Renal cortex interstitium (tissue), 11 donors: ENCODE measurements around the gene SERPINF2. TPM values are rescaled to one million over a fixed set of nuclear protein-coding genes. Genes with fewer than 3 reads are reported as not detected.
A peak's percentile ranks its signal among the peaks of the same experiment; 100 is the strongest.
"Not testable (repeated sequence)": the region's sequence is repeated elsewhere in the genome, so short reads cannot be mapped to it uniquely, and the experiment has no call there.

ENCODE experiments used
- DNase-seq, 11 donors: peaks; one replicate each; pipeline ENCODE4 v3.0.0-alpha.2; 2013; ENCODE audit warnings: low read depth in 9 of 11, low spot score in 4 of 11; ENCODE audit errors: extremely low read depth in 1 of 11
- polyA plus RNA-seq, 3 donors: library from polyadenylated mRNA; unstranded; fragments of 120-200 nt; gene quantifications; one replicate each; pipeline ENCODE4 v1.2.1, GENCODE V29; 2013; ENCODE audit not compliant: insufficient read length in 3 of 3

The SERPINF2 gene
- polyA plus RNA-seq, 3 donors, result 78.3 to 101 (median 98.9) TPM

GRCh38 chr17:1727876-1728630, 14.6 kb upstream of the SERPINF2 start:
- DNase-seq, result no peak

- no peak for DNase-seq
These were observed 12.7 kb upstream of the SERPINF2 start for GRCh38 chr17:1729966-1730325.

GRCh38 chr17:1730326-1731193, 12.1 kb upstream of the SERPINF2 start:
- peak in 2 of 11 donors; percentile 39 to 55 for DNase-seq

GRCh38 chr17:1731194-1731506, 11.5 kb upstream of the SERPINF2 start:
- DNase-seq, result no peak

GRCh38 chr17:1732241-1732832, 10.3 kb upstream of the SERPINF2 start:
- no peak for DNase-seq

- DNase-seq, result no peak
These were observed 9.8 kb upstream of the SERPINF2 start for GRCh38 chr17:1732833-1733321.

- no peak for DNase-seq
These were observed 8.9 kb upstream of the SERPINF2 start for GRCh38 chr17:1733759-1734158.

GRCh38 chr17:1735418-1735817, 7.3 kb upstream of the SERPINF2 start:
- no peak for DNase-seq

- no peak for DNase-seq
These were observed 6.8 kb upstream of the SERPINF2 start for GRCh38 chr17:1735834-1736347.

- DNase-seq, result peak in 1 of 11 donors; percentile 73
These were observed 6.1 kb upstream of the SERPINF2 start for GRCh38 chr17:1736348-1737281.

- DNase-seq, result no peak
These were observed 5.0 kb upstream of the SERPINF2 start for GRCh38 chr17:1737531-1738291.

GRCh38 chr17:1741899-1742298, 772 bp upstream of the SERPINF2 start:
- not testable (repeated sequence) for DNase-seq

- DNase-seq, result no peak
These were observed 393 bp downstream of the SERPINF2 start for GRCh38 chr17:1743088-1743439.

- DNase-seq, result no peak
These were observed 2.2 kb downstream of the SERPINF2 start for GRCh38 chr17:1744551-1745512.

- DNase-seq, result no peak
These were observed 2.9 kb downstream of the SERPINF2 start for GRCh38 chr17:1745513-1746020.

GRCh38 chr17:1746975-1747543, 4.4 kb downstream of the SERPINF2 start:
- no peak for DNase-seq
